ENCODE data around the gene XPOT. TPM values are rescaled to one million over a fixed set of nuclear protein-coding genes. Genes with fewer than 3 reads are reported as not detected.
A peak's percentile ranks its signal among the peaks of the same experiment; 100 is the strongest.

The XPOT gene
- total RNA-seq, 1 donor from 2014 or later: 52.2 TPM

- DNase-seq (ENCODE audit: extremely low read depth, low read depth, low spot score): no peak
Measured at GRCh38 chr12:64413884-64414283, 9.7 kb downstream of the XPOT start.

GRCh38 chr12:64418209-64418608, 14.0 kb downstream of the XPOT start:
- no peak for DNase-seq (ENCODE audit: extremely low read depth, low read depth, low spot score)

- no peak for DNase-seq (ENCODE audit: extremely low read depth, low read depth, low spot score)
Measured at GRCh38 chr12:64419696-64420095, 15.5 kb downstream of the XPOT start.

GRCh38 chr12:64427988-64428387, 23.8 kb downstream of the XPOT start:
- DNase-seq (ENCODE audit: extremely low read depth, low read depth, low spot score): no peak

- DNase-seq (ENCODE audit: extremely low read depth, low read depth, low spot score): no peak
Measured at GRCh38 chr12:64428956-64429355, 24.8 kb downstream of the XPOT start.

- no peak for DNase-seq (ENCODE audit: extremely low read depth, low read depth, low spot score)
Measured at GRCh38 chr12:64430886-64431285, 26.7 kb downstream of the XPOT start.

- DNase-seq (ENCODE audit: extremely low read depth, low read depth, low spot score): no peak
Measured at GRCh38 chr12:64431791-64432190, 27.6 kb downstream of the XPOT start.

GRCh38 chr12:64433915-64434314, 29.7 kb downstream of the XPOT start:
- DNase-seq (ENCODE audit: extremely low read depth, low read depth, low spot score): no peak

- DNase-seq (ENCODE audit: extremely low read depth, low read depth, low spot score): no peak
Measured at GRCh38 chr12:64440100-64440499, 35.9 kb downstream of the XPOT start.

GRCh38 chr12:64445490-64445889, 41.3 kb downstream of the XPOT start:
- no peak for DNase-seq (ENCODE audit: extremely low read depth, low read depth, low spot score)

- DNase-seq (ENCODE audit: extremely low read depth, low read depth, low spot score): no peak
Measured at GRCh38 chr12:64446295-64446694, 42.1 kb downstream of the XPOT start.

- DNase-seq (ENCODE audit: extremely low read depth, low read depth, low spot score): no peak
Measured at GRCh38 chr12:64450057-64450640, 46.0 kb downstream of the XPOT start.

- DNase-seq (ENCODE audit: extremely low read depth, low read depth, low spot score): no peak
Measured at GRCh38 chr12:64450711-64451486, 46.7 kb downstream of the XPOT start.

- no peak for DNase-seq (ENCODE audit: extremely low read depth, low read depth, low spot score)
Measured at GRCh38 chr12:64451687-64452558, 47.7 kb downstream of the XPOT start, which contains the start of gene TBK1. Gene TBK1 (plus strand): TSS chr12:64452120. CDS start chr12:64455871, 3,751 bp downstream.

GRCh38 chr12:64452559-64453329, 48.6 kb downstream of the XPOT start:
- peak; percentile 55 for DNase-seq (ENCODE audit: extremely low read depth, low read depth, low spot score)

GRCh38 chr12:64455506-64455905, 51.3 kb downstream of the XPOT start:
- no peak for DNase-seq (ENCODE audit: extremely low read depth, low read depth, low spot score)

GRCh38 chr12:64456119-64456518, 51.9 kb downstream of the XPOT start:
- DNase-seq (ENCODE audit: extremely low read depth, low read depth, low spot score): no peak

- DNase-seq (ENCODE audit: extremely low read depth, low read depth, low spot score): no peak
Measured at GRCh38 chr12:64457032-64457431, 52.8 kb downstream of the XPOT start.

- no peak for DNase-seq (ENCODE audit: extremely low read depth, low read depth, low spot score)
Measured at GRCh38 chr12:64457466-64457865, 53.3 kb downstream of the XPOT start.

GRCh38 chr12:64457923-64458322, 53.7 kb downstream of the XPOT start:
- DNase-seq (ENCODE audit: extremely low read depth, low read depth, low spot score): no peak

Data from glomerular endothelial cell (primary cell).